GM12891 (cell line): ENCODE measurements around the gene EVI5L.
"Not testable (repeated sequence)": the region's sequence is repeated elsewhere in the genome, so short reads cannot be mapped to it uniquely, and the experiment has no call there.

ENCODE experiments used
- PAX5 ChIP-seq: IDR thresholded peaks from 2 replicates; pipeline ENCODE4 v1.6.1; 2011; ENCODE audit warnings: low read length, moderate library complexity, mild to moderate bottlenecking; ENCODE audit not compliant: insufficient read depth, severe bottlenecking
- POLR2A ChIP-seq: IDR thresholded peaks from 2 replicates; pipeline ENCODE4 v1.6.1; 2011; ENCODE audit warnings: low read depth, low read length, control low read depth
- POLR2AphosphoS5 ChIP-seq: IDR thresholded peaks from 2 replicates; pipeline ENCODE4 v1.6.1; 2011; ENCODE audit warnings: low read depth, low read length, control low read depth
- TAF1 ChIP-seq: IDR thresholded peaks from 2 replicates; pipeline ENCODE4 v1.6.1; 2011; ENCODE audit warnings: low read depth, low read length, control low read depth

DNA sequence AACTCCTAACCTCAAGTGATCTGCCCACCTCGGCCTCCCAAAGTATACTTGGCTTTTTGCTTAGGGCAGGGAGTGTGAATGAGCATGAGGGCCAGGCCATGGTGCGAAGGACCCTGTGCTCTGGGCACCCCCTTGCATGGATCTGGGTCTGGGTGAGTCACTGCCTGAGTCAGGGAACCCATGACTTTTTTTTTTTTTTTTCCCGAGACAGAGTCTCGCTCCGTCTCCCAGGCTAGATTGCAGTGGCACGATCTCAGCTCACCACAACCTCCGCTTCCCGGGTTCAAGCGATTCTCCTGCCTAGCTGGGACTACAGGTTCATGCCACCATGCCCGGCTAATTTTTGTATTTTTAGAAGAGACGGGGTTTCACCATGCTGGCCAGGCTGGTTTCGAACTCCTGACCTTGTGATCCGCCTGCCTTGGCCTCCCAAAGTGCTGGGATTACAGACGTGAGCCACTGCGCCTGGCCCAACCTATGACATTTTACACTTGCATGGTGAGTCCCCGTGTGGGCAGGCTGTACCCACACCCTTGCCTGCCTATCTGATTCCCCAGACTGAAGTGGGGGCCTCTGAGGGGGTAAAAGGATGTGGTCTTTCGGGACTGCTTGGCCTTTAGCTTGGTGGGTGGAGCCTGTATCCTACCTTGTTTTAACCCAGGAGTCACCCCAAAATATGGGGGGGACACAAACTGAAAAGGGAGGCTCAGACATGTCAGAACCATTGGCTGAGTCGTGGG is 63.5 kb downstream of the EVI5L start:
- TF ChIP-seq POLR2A, POLR2AphosphoS5, TAF1, PAX5: not testable (repeated sequence)
